WTC11 (cell line): ENCODE results near the gene ZNF723.

Experiments
- CTCF ChIP-seq: fragments of 200-600 bp; IDR thresholded peaks from 2 replicates; pipeline ENCODE4 v1.8.0; 2022; ENCODE audit warnings: antibody characterized with exemption
- E2F4 ChIP-seq: sonication (generic); formaldehyde crosslinking; IDR thresholded peaks from 2 replicates; pipeline ENCODE4 v1.8.1; 2022; ENCODE audit warnings: low read depth, mild to moderate bottlenecking, moderate library complexity, missing genetic modification reagents, borderline replicate concordance
- ELF4 ChIP-seq: sonication (generic); formaldehyde crosslinking; IDR thresholded peaks from 2 replicates; pipeline ENCODE4 v1.8.1; 2022; ENCODE audit warnings: low read depth, mild to moderate bottlenecking, moderate library complexity, missing genetic modification reagents
- GABPB1 ChIP-seq: sonication (generic); formaldehyde crosslinking; IDR thresholded peaks from 2 replicates; pipeline ENCODE4 v1.8.1; 2023; ENCODE audit warnings: mild to moderate bottlenecking, missing genetic modification reagents
- JAZF1 ChIP-seq: fragments of 250-450 bp; sonication (Bioruptor Pico); IDR thresholded peaks from 2 replicates; pipeline ENCODE4 v1.9.0; 2021; ENCODE audit warnings: moderate library complexity, mild to moderate bottlenecking, inconsistent platforms
- NR2C2 ChIP-seq: sonication (generic); formaldehyde crosslinking; IDR thresholded peaks from 2 replicates; pipeline ENCODE4 v1.8.0; 2022; ENCODE audit warnings: mild to moderate bottlenecking, missing genetic modification reagents
- SP1 ChIP-seq: sonication (generic); formaldehyde crosslinking; conservative IDR thresholded peaks from 2 replicates; pipeline ENCODE4 v1.8.1; 2022; ENCODE audit warnings: missing genetic modification reagents
- TEAD1 ChIP-seq: sonication (generic); formaldehyde crosslinking; IDR thresholded peaks from 2 replicates; pipeline ENCODE4 v1.8.0; 2022; ENCODE audit warnings: mild to moderate bottlenecking, missing genetic modification reagents
- TEAD4 ChIP-seq: sonication (generic); formaldehyde crosslinking; IDR thresholded peaks from 2 replicates; pipeline ENCODE4 v1.8.0; 2022; ENCODE audit warnings: mild to moderate bottlenecking, missing genetic modification reagents

- TF ChIP-seq NR2C2, result no peak
- no peak for TF ChIP-seq CTCF
- no peak for TF ChIP-seq TEAD1 (CRISPR knock-in tag)
- TF ChIP-seq ELF4 (CRISPR knock-in tag), result no peak
- no peak for TF ChIP-seq SP1 (CRISPR knock-in tag)
- TF ChIP-seq GABPB1, result no peak
- no peak for TF ChIP-seq JAZF1
- TF ChIP-seq TEAD4 (CRISPR knock-in tag), result no peak
- no peak for TF ChIP-seq E2F4
Observed at GRCh38 chr19:22831211-22831610, 880 bp upstream of the ZNF723 start.
